H1 (cell line): ENCODE measurements around the gene WDR44. TPM values are rescaled to one million over a fixed set of nuclear protein-coding genes. Genes with fewer than 3 reads are reported as not detected.
A peak's percentile ranks its signal among the peaks of the same experiment; 100 is the strongest.

Experiments
- CTCF ChIA-PET: fragments of 300-600 bp; sonication (Branson Sonifier 250); formaldehyde crosslinking; loops from one replicate; lab custom pipeline; 2021; ENCODE audit not compliant: partially characterized antibody; lab: Charles Lee
- POLR2A ChIA-PET: fragments of 300-600 bp; sonication (Branson Sonifier 250); formaldehyde crosslinking; loops from one replicate; lab custom pipeline; 2021; ENCODE audit warnings: inconsistent platforms; ENCODE audit not compliant: partially characterized antibody; lab: Charles Lee
- DNase-seq, 2 experiments: peaks; one replicate each; pipeline versions ENCODE4 v3.0.0 to v3.0.0-alpha.2; 2010 to 2022; ENCODE audit warnings: low spot score in 2 of 2, low read depth in 1 of 2, mixed read lengths in 1 of 2
- FAIRE-seq: peaks from 2 replicates; lab custom pipeline; 2011; peaks lifted over from hg19 to GRCh38; lab: Jason Lieb, UNC
- H2AFZ ChIP-seq: 2 replicates; pipeline ENCODE4 v1.8.1; 2012; ENCODE audit warnings: low read length, inconsistent platforms
- H2AK5ac ChIP-seq: 2 replicates; pipeline ENCODE4 v1.6.1; 2013; ENCODE audit warnings: low read depth, low read length
- H2BK120ac ChIP-seq: replicated peaks from 2 replicates; pipeline ENCODE3; 2013; ENCODE audit warnings: low read depth, low read length, inconsistent platforms
- H2BK12ac ChIP-seq: 2 replicates; pipeline ENCODE4 v1.6.1; 2013; ENCODE audit warnings: low read depth, low read length
- H2BK15ac ChIP-seq: 2 replicates; pipeline ENCODE4 v1.6.1; 2013; ENCODE audit warnings: low read length
- H2BK20ac ChIP-seq: 2 replicates; pipeline ENCODE4 v1.6.1; 2013; ENCODE audit warnings: low read length
- H2BK5ac ChIP-seq: 2 replicates; pipeline ENCODE4 v1.6.1; 2013; ENCODE audit warnings: low read depth, low read length
- H3K14ac ChIP-seq: 2 replicates; pipeline ENCODE4 v1.6.1; 2013; ENCODE audit warnings: inconsistent platforms; ENCODE audit not compliant: insufficient read length
- H3K18ac ChIP-seq: 2 replicates; pipeline ENCODE4 v1.6.1; 2013; ENCODE audit warnings: low read length; ENCODE audit errors: extremely low read depth
- H3K23ac ChIP-seq: 2 replicates; pipeline ENCODE4 v1.6.1; 2013; ENCODE audit warnings: inconsistent platforms; ENCODE audit not compliant: insufficient read length
- H3K23me2 ChIP-seq: 2 replicates; pipeline ENCODE4 v1.6.1; 2013; ENCODE audit warnings: low read depth, low read length
- H3K27ac ChIP-seq: 2 replicates; pipeline ENCODE4 v1.6.1; 2011; ENCODE audit warnings: low read depth, low read length, inconsistent platforms
- H3K27me3 ChIP-seq, 4 experiments: replicated peaks in 1 of 4; 1 replicate in 1 of 4; 2 replicates in 3 of 4; pipeline versions ENCODE4 v1.6.1 to v1.8.1; 2011 to 2013; ENCODE audit warnings: low read length in 3 of 4, mild to moderate bottlenecking in 3 of 4, inconsistent platforms in 2 of 4, mixed read lengths in 2 of 4, moderate library complexity in 1 of 4; ENCODE audit not compliant: control insufficient read depth in 3 of 4, insufficient read depth in 3 of 4; ENCODE audit errors: extremely low read depth in 1 of 4
- H3K36me3 ChIP-seq, 4 experiments: 2 replicates each; pipeline versions ENCODE4 v1.6.1 to v1.8.1; 2011 to 2013; ENCODE audit warnings: mild to moderate bottlenecking in 4 of 4, low read length in 3 of 4, moderate library complexity in 2 of 4, control low read depth in 1 of 4, inconsistent platforms in 1 of 4; ENCODE audit not compliant: insufficient read depth in 4 of 4, control insufficient read depth in 2 of 4
- H3K4ac ChIP-seq: replicated peaks from 2 replicates; pipeline ENCODE3; 2013; ENCODE audit warnings: low read length, low read depth, mixed read lengths, inconsistent platforms; ENCODE audit not compliant: insufficient read length
- H3K4me1 ChIP-seq, 4 experiments: replicated peaks in 1 of 4; 1 replicate in 1 of 4; 2 replicates in 3 of 4; pipeline versions ENCODE4 v1.6.1 to v1.8.1; 2011 to 2013; ENCODE audit warnings: low read length in 3 of 4, inconsistent platforms in 2 of 4, mixed read lengths in 1 of 4; ENCODE audit not compliant: insufficient read depth in 4 of 4, control insufficient read depth in 3 of 4
- H3K4me2 ChIP-seq, 2 experiments: 2 replicates each; pipeline versions ENCODE4 v1.6.1 to v1.8.1; 2011 to 2013; ENCODE audit warnings: low read depth in 2 of 2, low read length in 2 of 2, control low read depth in 1 of 2, inconsistent platforms in 1 of 2, mild to moderate bottlenecking in 1 of 2; ENCODE audit not compliant: insufficient read depth in 1 of 2
- H3K4me3 ChIP-seq, 4 experiments: fragments of 200-600, 300-600 bp in 1 of 4; sonication (generic), shearing (Covaris generic), sonication (Bioruptor Twin) in 1 of 4; 2 replicates each; pipeline versions ENCODE4 v1.5.1 to v1.8.1; 2011 to 2016; ENCODE audit warnings: low read length in 4 of 4, low read depth in 3 of 4, control low read depth in 2 of 4, inconsistent platforms in 2 of 4, mild to moderate bottlenecking in 2 of 4, mixed read lengths in 1 of 4, moderate library complexity in 1 of 4; ENCODE audit not compliant: insufficient read depth in 2 of 4; ENCODE audit errors: extremely low read depth in 1 of 4
- H3K56ac ChIP-seq: replicated peaks from 2 replicates; pipeline ENCODE3; 2013; ENCODE audit warnings: low read depth, mild to moderate bottlenecking, mixed read lengths, low read length, inconsistent platforms; ENCODE audit not compliant: insufficient read length
- H3K79me1 ChIP-seq: 2 replicates; pipeline ENCODE4 v1.6.1; 2013; ENCODE audit warnings: low read depth, low read length, control low read depth
- H3K79me2 ChIP-seq, 2 experiments: 2 replicates each; pipeline versions ENCODE4 v1.6.1 to v1.8.1; 2012 to 2013; ENCODE audit warnings: low read length in 2 of 2, mild to moderate bottlenecking in 2 of 2, inconsistent platforms in 1 of 2; ENCODE audit not compliant: insufficient read depth in 2 of 2, control insufficient read depth in 1 of 2
- H3K9ac ChIP-seq, 4 experiments: replicated peaks in 1 of 4; 1 replicate in 1 of 4; 2 replicates in 3 of 4; pipeline versions ENCODE4 v1.6.1 to v1.8.1; 2011 to 2013; ENCODE audit warnings: low read depth in 3 of 4, low read length in 3 of 4, control low read depth in 2 of 4, mild to moderate bottlenecking in 2 of 4, moderate library complexity in 2 of 4, inconsistent platforms in 1 of 4; ENCODE audit errors: extremely low read depth in 1 of 4
- H3K9me3 ChIP-seq, 2 experiments: 2 replicates each; pipeline versions ENCODE4 v1.6.1 to v1.8.1; 2012 to 2013; ENCODE audit warnings: mild to moderate bottlenecking in 2 of 2, moderate library complexity in 2 of 2, control low read depth in 1 of 2, inconsistent platforms in 1 of 2, low read depth in 1 of 2, low read length in 1 of 2, mixed read lengths in 1 of 2; ENCODE audit not compliant: insufficient read depth in 2 of 2
- H4K20me1 ChIP-seq, 2 experiments: replicated peaks in 1 of 2; 2 replicates each; pipeline versions ENCODE3 to v1.8.1; 2011 to 2013; ENCODE audit warnings: inconsistent platforms in 2 of 2, low read length in 2 of 2, mild to moderate bottlenecking in 1 of 2; ENCODE audit not compliant: insufficient read depth in 2 of 2, control insufficient read depth in 1 of 2
- H4K5ac ChIP-seq: 2 replicates; pipeline ENCODE4 v1.6.1; 2013; ENCODE audit warnings: low read length, low read depth, mixed read lengths, inconsistent platforms; ENCODE audit not compliant: insufficient read length
- H4K8ac ChIP-seq: 2 replicates; pipeline ENCODE4 v1.8.0; 2013; ENCODE audit warnings: mild to moderate bottlenecking, moderate library complexity, low read length, inconsistent platforms; ENCODE audit not compliant: insufficient read depth; ENCODE audit errors: extremely low read depth
- H4K91ac ChIP-seq: replicated peaks from 2 replicates; pipeline ENCODE3; 2013; ENCODE audit warnings: low read length, mixed read lengths, inconsistent platforms; ENCODE audit not compliant: insufficient read length
- ASH2L ChIP-seq: fragments of 200-600, 300-600 bp; sonication (generic); IDR thresholded peaks from one replicate; pipeline ENCODE4 v1.7.1; 2017; ENCODE audit warnings: low read length
- ATF3 ChIP-seq: IDR thresholded peaks from 2 replicates; pipeline ENCODE4 v1.6.1; 2011; ENCODE audit warnings: low read depth, mild to moderate bottlenecking, low read length; ENCODE audit not compliant: insufficient read depth
- BRCA1 ChIP-seq: IDR thresholded peaks from 2 replicates; pipeline ENCODE4 v1.6.1; 2012; ENCODE audit warnings: low read depth, low read length, improper control_type of control experiment
- CBX5 ChIP-seq: fragments of 300-800, 300-1000 bp; sonication (generic); IDR thresholded peaks from 2 replicates; pipeline ENCODE4 v1.7.1; 2016; ENCODE audit warnings: antibody characterized with exemption, low read length, low read depth
- CHD1 ChIP-seq: IDR thresholded peaks from 2 replicates; pipeline ENCODE4 v1.6.1; 2012; ENCODE audit warnings: low read depth, low read length, improper control_type of control experiment
- CTBP2 ChIP-seq: IDR thresholded peaks from 2 replicates; pipeline ENCODE4 v1.7.0; 2011; ENCODE audit warnings: borderline replicate concordance, mild to moderate bottlenecking, moderate library complexity, mixed read lengths, low read length; ENCODE audit not compliant: insufficient read depth, insufficient read length
- MAFK ChIP-seq: IDR thresholded peaks from 2 replicates; pipeline ENCODE4 v1.6.1; 2012; ENCODE audit warnings: low read depth, mild to moderate bottlenecking, improper control_type of control experiment, low read length
- SAP30 ChIP-seq: fragments of 300-600 bp; sonication (generic); IDR thresholded peaks from 2 replicates; pipeline ENCODE4 v1.7.1; 2012; ENCODE audit warnings: low read length, moderate library complexity, mild to moderate bottlenecking, inconsistent platforms; ENCODE audit not compliant: insufficient read depth, insufficient replicate concordance
- SIRT6 ChIP-seq: IDR thresholded peaks from one replicate; pipeline ENCODE4 v1.7.1; 2012; ENCODE audit warnings: low read length, inconsistent platforms
- YY1 ChIP-seq: IDR thresholded peaks from 2 replicates; pipeline ENCODE4 v1.6.1; 2011; ENCODE audit warnings: low read depth, mild to moderate bottlenecking, low read length
- WGBS, 2 experiments: shearing (Covaris generic) in 1 of 2; methylation state at CpG; one replicate each; pipeline versions ENCODE4 v1.1.6 to v1.1.7; 2013 to 2015; ENCODE audit warnings: low lambda C conversion rate in 2 of 2, mixed read lengths in 2 of 2, inconsistent platforms in 1 of 2, low coverage in 1 of 2, missing lambda C conversion rate in 1 of 2; ENCODE audit not compliant: insufficient replicate concordance in 2 of 2, insufficient coverage in 1 of 2, insufficient read length in 1 of 2; ENCODE audit errors: extremely low coverage in 1 of 2, missing lambda C conversion rate in 1 of 2; 5-methylcytosine and 5-hydroxymethylcytosine counted together
- polyA plus RNA-seq, 7 experiments: library from polyadenylated mRNA; depleted of rRNA in 3 of 7; stranded (reverse) in 5 of 7; unstranded in 2 of 7; fragments of >200 nt in 5 of 7; fragments of 200-250 nt in 2 of 7; gene quantifications; 1 replicate in 5 of 7; 2 replicates in 1 of 7; 4 replicates in 1 of 7; pipeline versions ENCODE4 v1.2.1 to v1.2.3, GENCODE V29; 2011 to 2013; ENCODE audit warnings: missing spikeins in 2 of 7, mixed read lengths in 2 of 7
- total RNA-seq: library from RNA; stranded (reverse); fragmentation: NEBNext Ultra II Directional; extraction: Animal tissue kit (Norgen Biotek cat#: 25700); gene quantifications from 2 replicates; pipeline ENCODE4 v1.2.1, GENCODE V29; 2021

The WDR44 gene
- total and polyA plus RNA-seq, 2 of the 8 experiments (the other 6 are each of a cell fraction or from before 2014, with no cell fraction given) = 5.1 to 17.2 TPM

DNA sequence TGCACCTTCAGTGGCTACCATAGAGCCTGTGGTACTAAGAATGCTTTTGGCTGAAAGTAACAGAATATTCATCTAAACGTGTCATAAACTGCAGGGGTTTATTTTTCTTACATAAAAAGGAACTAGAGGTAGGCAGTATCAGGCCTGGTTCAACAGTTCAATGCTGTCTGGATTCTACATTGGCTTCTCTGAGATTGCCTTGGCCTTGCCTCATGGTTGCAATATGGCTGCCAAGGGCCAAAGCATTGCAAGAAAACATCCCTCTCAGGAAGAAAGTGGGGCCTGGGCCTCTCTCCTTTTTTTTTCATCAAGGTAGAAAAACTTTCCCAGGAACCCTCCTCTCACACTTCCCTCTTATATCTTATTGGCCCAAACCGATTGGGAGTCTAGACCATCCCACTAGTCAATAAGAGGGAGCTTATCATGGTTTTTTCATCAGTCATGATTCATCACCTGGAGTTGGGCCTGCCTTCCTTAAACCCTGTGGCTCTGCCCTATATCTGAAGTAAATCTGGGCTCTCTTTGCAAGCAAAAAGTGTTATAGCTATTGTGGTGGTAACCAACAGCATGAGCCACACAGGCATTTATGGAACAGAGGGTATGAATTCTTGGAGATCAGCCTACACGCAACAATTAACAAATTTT, 147.9 kb downstream of the WDR44 start:
- Histone ChIP-seq H3K4me2 (peak overlapping the region in 1 of 2 experiments; percentile 98; a peak in 1 of 4 replicates), H3K14ac (no peak overlapping the region), H4K20me1 (no peaks in the 10 kb centered on the region), H3K18ac (no peak overlapping the region), H3K23me2 (peaks cover 5% of the 10 kb centered on the region; the same call in 1 of the 2 replicates), H3K4ac (no peak overlapping the region), H3K56ac (no peak overlapping the region), H4K5ac (no peak overlapping the region), H2BK20ac (no peak overlapping the region), H2BK12ac (no peak overlapping the region), H3K79me2 (peaks cover 0 to 8% of the 10 kb centered on the region in 2 experiments; a peak in 1 of 4 replicates), H2BK5ac (no peak overlapping the region), H2AK5ac (no peak overlapping the region), H3K36me3 (no peaks in the 10 kb centered on the region), H2AFZ (no peak overlapping the region), H3K4me1 (peaks cover 0 to 10% (median 8%) of the 10 kb centered on the region in 4 experiments; a peak in 4 of 7 replicates), H3K9ac (no peak overlapping the region), H2BK120ac (no peak overlapping the region), H4K91ac (no peak overlapping the region), H2BK15ac (no peak overlapping the region), H3K27ac (no peak overlapping the region), H3K27me3 (peaks cover 0 to 15% (median 9%) of the 10 kb centered on the region in 4 experiments; a peak in 6 of 7 replicates), H3K79me1 (no peaks in the 10 kb centered on the region), H3K9me3 (no peaks in the 10 kb centered on the region), H3K4me3 (no peak overlapping the region), H3K23ac (no peak overlapping the region), H4K8ac (no peak overlapping the region)
- no peak for TF ChIP-seq SIRT6
- TF ChIP-seq MAFK = no peak
- no peak for TF ChIP-seq CTBP2
- no peak for TF ChIP-seq SAP30
- no peak for TF ChIP-seq BRCA1
- TF ChIP-seq CBX5 = no peak
- no peak for TF ChIP-seq CHD1
- TF ChIP-seq ASH2L = no peak
- no peak for TF ChIP-seq YY1
- no peak for TF ChIP-seq ATF3
- ChIA-PET POLR2A (no interaction called here), CTCF (no interaction called here)
- no peak for DNase-seq
- FAIRE-seq = no peak
- 100% methylated on average over 3 of the region's 3 CpGs; no CpG with 5 or more reads in 1 of the 2 experiments for WGBS, 2 experiments
